ENCODE data around the gene CRB3. TPM values are rescaled to one million over a fixed set of nuclear protein-coding genes. Genes with fewer than 3 reads are reported as not detected.

Gene CRB3
- total and polyA plus RNA-seq, 9 donors: 0.33 to 30.1 (median 1.4) TPM; not detected in 2

DNA sequence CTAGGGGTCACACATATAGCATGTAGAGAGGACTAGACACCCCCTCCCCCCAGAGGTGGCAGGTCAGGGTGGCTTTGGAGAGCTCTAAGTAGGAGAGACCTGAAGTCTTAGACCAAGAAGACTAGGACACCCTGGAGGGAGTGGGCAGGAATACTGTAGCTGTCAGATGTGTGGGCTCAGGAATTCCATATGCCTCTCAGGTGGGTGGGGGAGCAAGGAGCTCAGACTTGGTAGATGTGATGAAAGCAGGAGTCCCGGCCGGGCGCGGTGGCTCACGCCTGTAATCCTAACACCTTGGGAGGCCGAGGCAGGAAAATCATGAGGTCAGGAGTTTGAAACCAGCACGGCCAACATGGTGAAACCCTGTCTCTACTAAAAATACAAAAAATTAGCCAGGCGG lies 1.6 kb downstream of the CRB3 start:
- Histone ChIP-seq H3K4me3 (no peak overlapping the region), H3K9me3 (no peaks in the 10 kb centered on the region), H3K36me3 (no peaks in the 10 kb centered on the region), H3K27me3 (no peaks in the 10 kb centered on the region), H3K4me1 (ENCODE audit: insufficient read depth) (peaks cover under 1% of the 10 kb centered on the region), H3K27ac (no peak overlapping the region)
- DNase-seq: no peak
- WGBS, 3 donors: 89 to 92% (median 90%) methylated on average over 8 of the region's 8 CpGs
- no peak for TF ChIP-seq CTCF (IDR thresholded peaks at IDR 0.05)
- no peak for TF ChIP-seq POLR2A (IDR thresholded peaks at IDR 0.05)
- no peak for TF ChIP-seq EP300 (IDR thresholded peaks at IDR 0.05)
- intact Hi-C loops (cut with DNase I): no loop called here

DNA sequence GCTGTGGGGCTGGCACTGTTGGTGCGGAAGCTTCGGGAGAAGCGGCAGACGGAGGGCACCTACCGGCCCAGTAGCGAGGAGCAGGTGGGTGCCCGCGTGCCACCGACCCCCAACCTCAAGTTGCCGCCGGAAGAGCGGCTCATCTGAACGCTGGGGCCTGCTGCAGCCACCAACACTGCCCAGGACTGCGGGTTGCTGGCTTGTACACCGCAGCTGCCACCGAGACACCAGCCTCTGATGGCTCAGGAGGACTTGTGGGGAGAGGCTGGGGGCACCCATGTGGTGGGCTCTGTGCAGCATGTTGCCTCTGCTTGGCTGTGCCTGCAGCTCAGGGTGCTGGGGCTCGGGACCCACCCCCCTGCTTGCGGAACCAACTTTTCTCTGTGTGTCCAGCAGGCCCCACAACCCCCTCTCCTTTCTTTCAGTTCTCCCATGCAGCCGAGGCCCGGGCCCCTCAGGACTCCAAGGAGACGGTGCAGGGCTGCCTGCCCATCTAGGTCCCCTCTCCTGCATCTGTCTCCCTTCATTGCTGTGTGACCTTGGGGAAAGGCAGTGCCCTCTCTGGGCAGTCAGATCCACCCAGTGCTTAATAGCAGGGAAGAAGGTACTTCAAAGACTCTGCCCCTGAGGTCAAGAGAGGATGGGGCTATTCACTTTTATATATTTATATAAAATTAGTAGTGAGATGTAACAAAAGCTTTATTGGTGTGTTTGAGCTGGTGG lies 2.6 kb downstream of the CRB3 start:
- Histone ChIP-seq H3K9me3 (no peaks in the 10 kb centered on the region), H3K36me3 (no peaks in the 10 kb centered on the region), H3K4me3 (no peak overlapping the region), H3K27ac (no peak overlapping the region), H3K4me1 (ENCODE audit: insufficient read depth) (no peaks in the 10 kb centered on the region), H3K27me3 (no peaks in the 10 kb centered on the region)
- intact Hi-C loops (cut with DNase I): no loop called here
- DNase-seq: no peak
- 87 to 89% (median 89%) methylated on average over 21 of the region's 21 CpGs for WGBS, 3 donors
- TF ChIP-seq EP300 (IDR thresholded peaks at IDR 0.05) (no peak), POLR2A (IDR thresholded peaks at IDR 0.05) (no peak), CTCF (IDR thresholded peaks at IDR 0.05) (no peak)

DNA sequence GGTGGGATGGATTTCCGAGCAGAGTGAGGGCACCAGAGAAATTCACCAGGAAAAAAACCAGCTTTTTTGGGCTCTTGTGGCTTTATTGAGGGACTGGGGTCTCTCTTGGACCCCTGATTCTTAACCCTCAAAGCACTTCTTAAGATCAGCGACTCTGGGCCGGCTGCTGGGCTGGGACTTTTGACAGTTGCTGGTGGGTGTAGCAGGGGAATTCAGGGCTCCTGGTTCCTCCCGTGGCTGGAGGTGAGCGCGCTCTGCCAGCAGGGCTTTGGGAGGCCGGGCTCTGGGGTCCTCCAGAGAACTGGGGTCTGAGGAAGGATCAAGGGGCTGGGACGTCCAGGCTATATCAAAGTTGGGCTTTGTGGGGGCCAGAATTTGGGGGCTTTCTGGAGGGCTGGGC lies 3.3 kb downstream of the CRB3 start:
- no peaks in the 10 kb centered on the region for H3K9me3 ChIP-seq
- 66 to 78% (median 72%) methylated on average over 8 of the region's 8 CpGs for WGBS, 3 donors
- intact Hi-C loops (cut with DNase I): no loop called here
- H3K36me3 ChIP-seq: no peaks in the 10 kb centered on the region
- no peak for TF ChIP-seq POLR2A (IDR thresholded peaks at IDR 0.05)
- no peak for TF ChIP-seq EP300 (IDR thresholded peaks at IDR 0.05)
- no peak for TF ChIP-seq CTCF (IDR thresholded peaks at IDR 0.05)
- H3K4me3 ChIP-seq: no peak overlapping the region
- H3K27me3 ChIP-seq: no peaks in the 10 kb centered on the region
- no peak for DNase-seq
- no peak overlapping the region for H3K27ac ChIP-seq
- no peaks in the 10 kb centered on the region for H3K4me1 ChIP-seq (ENCODE audit: insufficient read depth)

- no peaks in the 10 kb centered on the region for H3K36me3 ChIP-seq
- no peak overlapping the region for H3K27ac ChIP-seq
- no peak overlapping the region for H3K4me3 ChIP-seq
- 42 to 49% (median 46%) methylated on average over 8 of the region's 8 CpGs for WGBS, 3 donors
- H3K4me1 ChIP-seq (ENCODE audit: insufficient read depth): no peaks in the 10 kb centered on the region
- intact Hi-C loops (cut with DNase I): no loop called here
- no peaks in the 10 kb centered on the region for H3K27me3 ChIP-seq
- TF ChIP-seq POLR2A (IDR thresholded peaks at IDR 0.05) (no peak), CTCF (IDR thresholded peaks at IDR 0.05) (no peak), EP300 (IDR thresholded peaks at IDR 0.05) (no peak)
- H3K9me3 ChIP-seq: no peaks in the 10 kb centered on the region
- DNase-seq: no peak
Measured at GRCh38 chr19:6470173-6470572, 6.1 kb downstream of the CRB3 start.

All from ovary (tissue), 9 donors.